SK-N-SH treated with all-trans-retinoic acid at 6 μM for 48 hours (cell line): ENCODE measurements around the gene CACNA1B.

Experiments
- BACH2 ChIP-seq: fragments of 250-450 bp; sonication (Bioruptor Pico); IDR thresholded peaks from 2 replicates; pipeline ENCODE4 v1.9.0; 2021; ENCODE audit warnings: mild to moderate bottlenecking, borderline replicate concordance
- ESRRG ChIP-seq: fragments of 250-450 bp; sonication (Bioruptor Pico); IDR thresholded peaks from 2 replicates; pipeline ENCODE4 v1.6.1; 2021; ENCODE audit warnings: mild to moderate bottlenecking
- ISL1 ChIP-seq: fragments of 250-450 bp; sonication (Bioruptor Pico); IDR thresholded peaks from 2 replicates; pipeline ENCODE4 v2.1.2; 2022; ENCODE audit warnings: mild to moderate bottlenecking, moderate library complexity
- OSR1 ChIP-seq: fragments of 250-450 bp; sonication (Bioruptor Pico); IDR thresholded peaks from 2 replicates; pipeline ENCODE4 v1.8.0; 2022; ENCODE audit warnings: moderate library complexity, mild to moderate bottlenecking, inconsistent platforms
- PATZ1 ChIP-seq: fragments of 250-450 bp; sonication (Bioruptor Pico); IDR thresholded peaks from 2 replicates; pipeline ENCODE4 v1.8.0; 2020; ENCODE audit warnings: mild to moderate bottlenecking, moderate library complexity, borderline replicate concordance
- POU6F1 ChIP-seq: fragments of 250-450 bp; sonication (Bioruptor Pico); IDR thresholded peaks from 2 replicates; pipeline ENCODE4 v1.8.0; 2021; ENCODE audit warnings: low read depth, mild to moderate bottlenecking, moderate library complexity, borderline replicate concordance
- PPARA ChIP-seq: fragments of 250-450 bp; sonication (Bioruptor Pico); IDR thresholded peaks from 2 replicates; pipeline ENCODE4 v1.5.0; 2020; ENCODE audit warnings: mild to moderate bottlenecking, borderline replicate concordance
- RARB ChIP-seq: fragments of 250-450 bp; sonication (Bioruptor Pico); IDR thresholded peaks from 2 replicates; pipeline ENCODE4 v1.8.0; 2021; ENCODE audit warnings: mild to moderate bottlenecking, moderate library complexity
- SNAI2 ChIP-seq: fragments of 250-450 bp; sonication (Bioruptor Pico); IDR thresholded peaks from 2 replicates; pipeline ENCODE4 v1.5.0; 2020; ENCODE audit warnings: mild to moderate bottlenecking, moderate library complexity
- TCF4 ChIP-seq: fragments of 250-450 bp; sonication (Bioruptor Pico); IDR thresholded peaks from 2 replicates; pipeline ENCODE4 v1.8.0; 2021; ENCODE audit warnings: mild to moderate bottlenecking, moderate library complexity, borderline replicate concordance
- TOX ChIP-seq: fragments of 250-450 bp; sonication (Bioruptor Pico); IDR thresholded peaks from 2 replicates; pipeline ENCODE4 v1.8.0; 2021; ENCODE audit warnings: mild to moderate bottlenecking, moderate library complexity, borderline replicate concordance
- TSHZ2 ChIP-seq: fragments of 250-450 bp; sonication (Bioruptor Pico); IDR thresholded peaks from 2 replicates; pipeline ENCODE4 v1.5.0; 2020; ENCODE audit warnings: mild to moderate bottlenecking, moderate library complexity
- ZNF8 ChIP-seq: fragments of 450-650 bp; formaldehyde crosslinking; IDR thresholded peaks from 2 replicates; pipeline ENCODE4 v1.5.0; 2020; ENCODE audit warnings: mild to moderate bottlenecking, moderate library complexity

GRCh38 chr9:137952976-137953666, 75.5 kb downstream of the CACNA1B start:
- TF ChIP-seq BACH2 (CRISPR knock-in tag), result no peak
- TF ChIP-seq OSR1 (CRISPR knock-in tag), result no peak
- TF ChIP-seq ESRRG (CRISPR knock-in tag), result no peak
- TF ChIP-seq PATZ1 (CRISPR knock-in tag), result no peak
- no peak for TF ChIP-seq SNAI2 (CRISPR knock-in tag)
- TF ChIP-seq RARB (CRISPR knock-in tag), result no peak
- TF ChIP-seq ZNF8 (CRISPR knock-in tag), result no peak
- TF ChIP-seq TOX (CRISPR knock-in tag), result no peak
- TF ChIP-seq ISL1, result no peak
- TF ChIP-seq PPARA (CRISPR knock-in tag), result no peak
- no peak for TF ChIP-seq POU6F1 (CRISPR knock-in tag)
- TF ChIP-seq TCF4 (CRISPR knock-in tag), result no peak
- no peak for TF ChIP-seq TSHZ2 (CRISPR knock-in tag)
